Lower leg skin (tissue), 3 donors: ENCODE measurements around the gene TENM4.

Source experiments
- POLR2A ChIP-seq, 2 donors: fragments of 450-650 bp; IDR thresholded peaks; one replicate each; pipeline ENCODE4 v1.6.1; 2016 to 2017; ENCODE audit warnings: antibody characterized with exemption in 2 of 2, mild to moderate bottlenecking in 1 of 2, moderate library complexity in 1 of 2
- TF ChIP-seq, protein P1 (sequence below), 3 donors: fragments of 450-650 bp; IDR thresholded peaks; one replicate each; pipeline ENCODE4 v1.5.1; 2016; ENCODE audit warnings: antibody characterized with exemption in 3 of 3, mild to moderate bottlenecking in 3 of 3, moderate library complexity in 2 of 3

DNA sequence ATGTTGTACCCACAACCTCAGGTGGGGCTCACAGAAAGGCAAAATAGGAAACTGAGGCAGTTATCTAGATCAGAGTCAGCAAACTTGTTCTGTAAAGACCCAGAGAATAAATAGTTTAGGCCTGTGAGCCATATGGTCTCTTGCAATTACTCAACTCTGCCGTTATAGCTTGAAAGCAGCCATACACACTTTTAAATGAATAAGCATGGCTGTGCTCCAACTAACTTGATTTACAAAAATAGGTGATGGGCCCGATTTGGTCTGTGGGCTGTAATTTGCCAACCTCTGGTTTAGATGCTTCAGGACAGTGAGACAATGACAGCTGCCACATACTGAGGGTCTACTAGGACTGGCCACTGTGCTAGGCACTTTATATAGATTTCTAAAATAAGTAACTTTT is 667.3 kb downstream of the TENM4 start:
- TF ChIP-seq, protein P1, sequence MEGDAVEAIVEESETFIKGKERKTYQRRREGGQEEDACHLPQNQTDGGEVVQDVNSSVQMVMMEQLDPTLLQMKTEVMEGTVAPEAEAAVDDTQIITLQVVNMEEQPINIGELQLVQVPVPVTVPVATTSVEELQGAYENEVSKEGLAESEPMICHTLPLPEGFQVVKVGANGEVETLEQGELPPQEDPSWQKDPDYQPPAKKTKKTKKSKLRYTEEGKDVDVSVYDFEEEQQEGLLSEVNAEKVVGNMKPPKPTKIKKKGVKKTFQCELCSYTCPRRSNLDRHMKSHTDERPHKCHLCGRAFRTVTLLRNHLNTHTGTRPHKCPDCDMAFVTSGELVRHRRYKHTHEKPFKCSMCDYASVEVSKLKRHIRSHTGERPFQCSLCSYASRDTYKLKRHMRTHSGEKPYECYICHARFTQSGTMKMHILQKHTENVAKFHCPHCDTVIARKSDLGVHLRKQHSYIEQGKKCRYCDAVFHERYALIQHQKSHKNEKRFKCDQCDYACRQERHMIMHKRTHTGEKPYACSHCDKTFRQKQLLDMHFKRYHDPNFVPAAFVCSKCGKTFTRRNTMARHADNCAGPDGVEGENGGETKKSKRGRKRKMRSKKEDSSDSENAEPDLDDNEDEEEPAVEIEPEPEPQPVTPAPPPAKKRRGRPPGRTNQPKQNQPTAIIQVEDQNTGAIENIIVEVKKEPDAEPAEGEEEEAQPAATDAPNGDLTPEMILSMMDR (IDR thresholded peaks at IDR 0.05) = no peak
- TF ChIP-seq POLR2A (IDR thresholded peaks at IDR 0.05) = no peak
